GM18861 (cell line): ENCODE measurements around the gene MXRA8.
A peak's percentile ranks its signal among the peaks of the same experiment; 100 is the strongest.
"Not testable (repeated sequence)": the region's sequence is repeated elsewhere in the genome, so short reads cannot be mapped to it uniquely, and the experiment has no call there.

Experiments
- ATAC-seq: cut with Tn5 transposase; IDR thresholded peaks from one replicate; pipeline ENCODE4 v1.9.1; 2021; ENCODE audit not compliant: unreplicated experiment

MXRA8 gene

GRCh38 chr1:1324084-1324523 lies 34.3 kb downstream of the MXRA8 start:
- peak; percentile 10 for ATAC-seq

DNA sequence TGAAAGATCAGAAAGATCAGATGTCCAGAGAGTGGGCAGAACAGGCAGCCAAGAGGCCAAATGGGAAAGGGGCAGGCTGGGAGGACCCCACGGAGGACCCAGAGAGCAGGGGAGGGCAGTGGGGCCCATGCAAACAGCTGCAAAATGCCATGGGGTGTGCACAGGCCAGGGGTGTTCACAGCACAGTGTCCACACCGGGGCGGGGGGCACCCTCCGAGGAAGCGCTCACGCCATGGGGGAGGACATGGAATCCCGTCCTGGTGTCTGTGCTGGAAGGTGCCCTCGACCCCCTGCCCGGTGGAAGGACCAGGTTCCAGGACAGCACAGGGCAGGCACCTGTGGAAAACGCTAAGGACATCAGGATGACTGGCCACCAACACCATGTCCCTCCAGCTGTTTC lies 35.4 kb downstream of the MXRA8 start:
- no peak for ATAC-seq

- ATAC-seq = no peak
These were observed 35.9 kb downstream of the MXRA8 start for GRCh38 chr1:1322418-1322817.

DNA sequence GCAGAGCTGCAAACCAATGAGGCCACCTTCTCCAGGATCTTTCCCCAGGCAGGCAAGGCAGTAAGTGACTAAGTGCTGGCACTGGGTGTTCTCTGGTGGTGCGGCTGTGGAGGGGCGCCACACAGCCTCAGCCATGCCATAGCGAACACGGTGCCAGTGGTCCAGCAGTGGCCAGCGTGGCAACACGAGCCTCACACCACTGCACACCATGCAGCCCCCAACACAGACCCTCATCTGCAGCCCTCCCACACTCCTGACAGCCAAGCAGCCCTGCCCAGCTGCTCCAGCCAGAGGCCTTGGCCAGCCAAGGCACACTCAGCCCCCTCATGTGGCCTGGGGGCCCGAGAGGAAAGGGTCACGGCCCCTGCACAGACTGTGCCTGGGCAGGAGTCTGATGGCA lies 36.9 kb downstream of the MXRA8 start:
- ATAC-seq = no peak

GRCh38 chr1:1320666-1321448 lies 37.5 kb downstream of the MXRA8 start:
- no peak for ATAC-seq

- no peak for ATAC-seq
These were observed 38.8 kb downstream of the MXRA8 start for GRCh38 chr1:1319646-1319941.

- no peak for ATAC-seq
These were observed 39.3 kb downstream of the MXRA8 start for GRCh38 chr1:1318777-1319645.

GRCh38 chr1:1318131-1318652 lies 40.2 kb downstream of the MXRA8 start:
- ATAC-seq = no peak

DNA sequence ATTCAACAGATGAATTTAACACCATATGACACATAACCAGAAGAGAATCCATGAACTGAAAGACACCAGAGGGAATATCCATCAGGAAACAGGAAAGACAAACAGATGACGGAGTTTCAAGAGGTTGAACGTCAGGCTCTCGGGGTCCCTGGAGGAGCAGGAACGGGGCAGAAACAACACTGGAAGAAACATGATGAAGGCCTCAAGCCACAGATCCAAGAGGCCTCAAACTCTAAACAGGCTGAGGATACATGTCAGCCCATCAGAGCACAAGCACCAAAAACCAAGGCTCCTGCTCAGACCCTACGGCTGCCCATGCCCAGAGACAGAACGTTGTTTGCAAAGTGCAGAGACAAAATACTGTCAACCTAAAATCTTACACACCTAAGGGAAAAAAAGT lies 40.9 kb downstream of the MXRA8 start:
- ATAC-seq = no peak

- not testable (repeated sequence) for ATAC-seq
These were observed 42.2 kb downstream of the MXRA8 start for GRCh38 chr1:1316199-1316598.

DNA sequence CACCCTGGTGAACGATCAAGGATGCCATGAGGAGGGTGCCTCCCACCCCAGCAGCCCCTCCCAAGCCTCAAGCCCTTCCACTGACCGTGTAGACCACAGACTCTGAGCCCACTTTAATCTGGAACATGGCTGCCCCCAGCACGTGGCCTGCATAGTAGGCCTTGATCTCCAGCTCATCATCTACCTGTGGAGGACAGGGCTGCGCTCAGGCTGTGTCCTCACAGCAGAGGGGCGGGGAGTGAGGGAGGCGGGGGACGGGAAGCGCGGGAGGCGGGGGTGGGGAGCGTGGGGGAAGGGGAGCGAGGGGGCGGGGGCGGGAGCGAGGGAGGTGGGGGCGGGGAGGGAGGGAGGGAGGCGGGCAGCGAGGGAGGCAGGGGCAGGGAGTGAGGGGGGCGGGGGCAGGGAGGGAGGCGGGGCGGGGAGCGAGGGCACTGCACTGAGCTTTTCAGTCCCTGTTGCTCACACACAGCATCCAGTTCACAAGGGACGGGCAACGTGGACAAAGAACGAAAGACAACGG lies 42.9 kb downstream of the MXRA8 start:
- no peak for ATAC-seq

GRCh38 chr1:1314678-1315335 lies 43.5 kb downstream of the MXRA8 start:
- ATAC-seq = no peak

DNA sequence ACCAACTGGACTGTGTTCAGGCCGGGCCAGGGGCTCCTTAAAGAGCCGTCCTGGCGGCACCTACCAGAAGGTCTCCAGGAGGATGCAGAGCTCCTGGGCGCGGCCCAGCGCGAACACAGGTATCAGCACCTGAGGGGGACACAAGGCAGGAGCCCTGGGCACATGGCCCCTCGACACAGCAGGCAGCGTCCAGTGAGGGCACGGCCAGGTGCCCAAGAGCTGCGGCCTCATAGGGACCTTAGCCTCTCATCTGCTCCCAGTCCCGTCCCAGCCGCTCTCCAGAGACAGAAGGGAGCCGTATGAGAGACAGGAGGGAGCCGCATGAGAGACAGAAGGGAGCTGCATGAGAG lies 44.1 kb downstream of the MXRA8 start:
- no peak for ATAC-seq

DNA sequence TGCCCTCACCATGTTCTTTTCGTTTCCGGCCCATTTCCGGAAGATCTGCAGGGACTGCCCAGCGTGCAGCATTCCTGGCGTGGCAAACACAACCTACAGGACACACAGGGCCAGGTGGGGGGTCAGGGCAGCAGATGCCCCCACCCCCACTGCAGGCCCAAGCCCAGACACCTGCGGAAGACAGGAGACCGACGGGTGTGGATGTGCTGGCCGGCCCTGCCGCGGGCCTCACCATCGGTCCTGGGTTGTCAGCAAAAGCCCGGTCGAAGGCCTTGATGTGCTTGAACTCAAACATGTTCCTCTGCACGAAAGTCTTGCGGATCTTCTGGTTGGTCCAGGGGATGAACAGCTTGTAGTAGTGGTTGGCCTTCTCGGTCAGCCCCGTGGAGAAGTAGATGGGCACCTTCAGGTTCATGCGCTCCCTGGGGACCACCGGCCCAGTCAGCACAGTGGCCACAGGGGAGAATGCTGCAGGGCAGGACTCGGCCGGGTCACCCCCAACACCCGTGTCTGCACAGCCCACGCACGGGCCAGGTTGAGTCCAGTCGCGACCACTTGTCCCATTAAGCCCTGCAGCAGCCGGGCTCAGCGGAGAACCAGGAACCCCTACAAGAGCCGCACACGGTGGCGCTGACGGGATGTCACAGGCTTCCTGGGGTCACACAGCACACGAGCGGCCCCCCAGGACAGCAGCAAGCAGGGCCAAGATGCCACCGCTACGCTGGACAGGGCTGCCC lies 44.7 kb downstream of the MXRA8 start:
- no peak for ATAC-seq

DNA sequence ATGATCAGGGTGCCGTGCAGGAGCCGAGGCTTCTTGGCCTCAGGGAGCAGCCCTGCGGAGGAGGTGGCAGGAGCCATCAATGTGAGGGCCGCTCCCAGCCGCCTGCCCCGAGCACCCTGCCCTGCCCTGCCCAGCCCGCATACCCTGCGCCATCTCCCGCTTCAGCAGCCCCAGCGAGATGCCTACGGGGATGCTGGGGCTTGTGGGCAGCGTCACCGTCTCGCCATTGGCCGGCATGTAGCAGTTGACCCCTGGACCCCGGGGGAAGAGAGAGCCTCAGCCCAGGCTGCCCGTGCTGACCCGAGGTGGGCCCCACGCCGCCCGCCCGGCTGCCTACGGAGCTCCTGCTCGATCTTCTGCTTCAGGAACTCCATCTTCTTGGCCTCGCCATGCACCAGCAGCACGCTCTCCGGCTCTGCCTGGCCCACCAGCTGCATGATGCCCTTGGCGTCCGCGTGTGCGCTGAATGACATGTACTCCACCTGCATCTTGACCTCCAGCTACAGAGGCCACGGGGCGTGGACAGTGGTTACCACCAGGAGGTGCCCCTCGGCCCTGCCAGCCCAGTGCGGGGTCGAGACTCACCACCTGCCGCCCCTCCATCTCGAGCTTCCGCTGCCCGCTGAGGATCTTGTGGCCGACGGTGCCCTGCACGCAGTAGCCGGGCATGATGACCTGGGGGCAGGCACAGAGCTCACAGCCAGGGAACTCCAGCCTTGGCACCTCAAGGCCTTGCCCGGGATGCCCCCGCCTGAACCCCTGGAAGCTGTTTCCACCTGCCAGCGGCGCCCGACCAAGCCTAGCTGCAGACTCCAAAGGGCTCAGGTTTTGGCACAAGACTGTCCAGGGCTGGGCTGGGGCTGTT lies 45.7 kb downstream of the MXRA8 start:
- ATAC-seq = no peak

GRCh38 chr1:1311107-1312104 lies 46.9 kb downstream of the MXRA8 start:
- no peak for ATAC-seq

DNA sequence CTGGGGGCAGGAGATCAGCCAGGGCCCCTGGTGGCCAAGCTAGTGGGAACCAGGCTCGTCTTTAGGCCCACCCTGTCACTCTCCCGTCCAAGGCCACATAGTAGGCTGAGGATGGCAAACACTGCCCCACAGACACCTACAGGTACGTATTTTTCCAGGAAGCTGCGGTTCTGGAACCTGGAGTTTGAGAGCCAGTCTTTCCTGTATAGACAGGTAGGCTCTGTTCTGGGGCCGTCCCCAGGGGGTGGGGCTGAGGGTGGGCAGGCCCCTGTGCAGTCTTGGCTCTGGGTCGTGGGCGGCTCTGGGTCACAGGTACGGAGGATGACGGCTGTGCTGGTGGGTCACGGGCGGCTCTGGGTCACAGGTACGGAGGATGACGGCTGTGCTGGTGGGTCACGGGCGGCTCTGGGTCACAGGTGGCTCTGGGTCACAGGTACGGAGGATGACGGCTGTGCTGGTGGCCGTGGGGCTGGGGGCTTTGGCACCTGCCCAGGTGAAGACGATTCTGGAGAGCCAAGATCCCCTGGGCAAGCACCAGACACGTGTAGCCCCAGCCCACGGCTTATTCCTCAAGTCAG lies 47.8 kb downstream of the MXRA8 start:
- no peak for ATAC-seq

DNA sequence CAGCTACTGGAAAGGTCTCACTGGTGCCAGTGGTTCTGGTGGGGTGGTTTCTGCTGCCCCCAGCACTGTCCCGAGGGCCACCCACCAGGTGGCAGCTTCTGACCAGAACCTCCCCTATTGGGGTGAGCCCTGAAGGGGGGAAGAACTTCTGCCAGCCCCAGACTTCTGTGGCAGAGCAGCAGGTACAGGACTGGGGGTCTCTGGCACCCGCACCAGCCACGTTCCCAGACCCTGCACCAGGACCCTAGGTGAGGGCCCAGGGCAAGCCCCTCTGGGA lies 48.3 kb downstream of the MXRA8 start:
- ATAC-seq = no peak
